ENCODE data around the gene UTF1.

Gene UTF1, protein sequence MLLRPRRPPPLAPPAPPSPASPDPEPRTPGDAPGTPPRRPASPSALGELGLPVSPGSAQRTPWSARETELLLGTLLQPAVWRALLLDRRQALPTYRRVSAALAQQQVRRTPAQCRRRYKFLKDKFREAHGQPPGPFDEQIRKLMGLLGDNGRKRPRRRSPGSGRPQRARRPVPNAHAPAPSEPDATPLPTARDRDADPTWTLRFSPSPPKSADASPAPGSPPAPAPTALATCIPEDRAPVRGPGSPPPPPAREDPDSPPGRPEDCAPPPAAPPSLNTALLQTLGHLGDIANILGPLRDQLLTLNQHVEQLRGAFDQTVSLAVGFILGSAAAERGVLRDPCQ

DNA sequence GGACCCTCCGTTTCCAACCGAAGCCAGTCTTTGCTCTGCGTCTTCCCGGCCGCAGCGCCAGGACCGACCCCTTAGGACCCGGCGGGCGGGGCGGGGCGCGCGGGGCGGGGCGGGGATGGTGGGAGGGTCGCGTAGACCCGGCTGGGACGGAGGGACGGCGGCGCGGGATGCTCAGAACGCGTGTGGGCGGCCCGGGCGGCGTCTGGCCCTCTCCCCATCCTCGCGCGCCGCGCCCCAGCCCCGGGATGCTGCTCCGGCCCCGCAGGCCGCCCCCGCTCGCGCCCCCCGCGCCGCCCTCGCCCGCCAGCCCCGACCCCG, at the start of gene UTF1:
UTF1 (plus strand) TSS at position 174 of the 318 bp plus-strand sequence; CDS start at position 246, 72 bp downstream.
- no peak within 1 kb of the TSS for H3K4me3 ChIP-seq (ENCODE audit: low read depth, low read length)
- in situ Hi-C loops (cut with HindIII; ENCODE audit: low sequenced_read_pairs): no loop called here
- DNase-seq (ENCODE audit: low read depth): no peak
- TF ChIP-seq, protein P1, sequence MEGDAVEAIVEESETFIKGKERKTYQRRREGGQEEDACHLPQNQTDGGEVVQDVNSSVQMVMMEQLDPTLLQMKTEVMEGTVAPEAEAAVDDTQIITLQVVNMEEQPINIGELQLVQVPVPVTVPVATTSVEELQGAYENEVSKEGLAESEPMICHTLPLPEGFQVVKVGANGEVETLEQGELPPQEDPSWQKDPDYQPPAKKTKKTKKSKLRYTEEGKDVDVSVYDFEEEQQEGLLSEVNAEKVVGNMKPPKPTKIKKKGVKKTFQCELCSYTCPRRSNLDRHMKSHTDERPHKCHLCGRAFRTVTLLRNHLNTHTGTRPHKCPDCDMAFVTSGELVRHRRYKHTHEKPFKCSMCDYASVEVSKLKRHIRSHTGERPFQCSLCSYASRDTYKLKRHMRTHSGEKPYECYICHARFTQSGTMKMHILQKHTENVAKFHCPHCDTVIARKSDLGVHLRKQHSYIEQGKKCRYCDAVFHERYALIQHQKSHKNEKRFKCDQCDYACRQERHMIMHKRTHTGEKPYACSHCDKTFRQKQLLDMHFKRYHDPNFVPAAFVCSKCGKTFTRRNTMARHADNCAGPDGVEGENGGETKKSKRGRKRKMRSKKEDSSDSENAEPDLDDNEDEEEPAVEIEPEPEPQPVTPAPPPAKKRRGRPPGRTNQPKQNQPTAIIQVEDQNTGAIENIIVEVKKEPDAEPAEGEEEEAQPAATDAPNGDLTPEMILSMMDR (IDR thresholded peaks at IDR 0.05; ENCODE audit: low read depth, low read length, missing control alignments): no peak

DNA sequence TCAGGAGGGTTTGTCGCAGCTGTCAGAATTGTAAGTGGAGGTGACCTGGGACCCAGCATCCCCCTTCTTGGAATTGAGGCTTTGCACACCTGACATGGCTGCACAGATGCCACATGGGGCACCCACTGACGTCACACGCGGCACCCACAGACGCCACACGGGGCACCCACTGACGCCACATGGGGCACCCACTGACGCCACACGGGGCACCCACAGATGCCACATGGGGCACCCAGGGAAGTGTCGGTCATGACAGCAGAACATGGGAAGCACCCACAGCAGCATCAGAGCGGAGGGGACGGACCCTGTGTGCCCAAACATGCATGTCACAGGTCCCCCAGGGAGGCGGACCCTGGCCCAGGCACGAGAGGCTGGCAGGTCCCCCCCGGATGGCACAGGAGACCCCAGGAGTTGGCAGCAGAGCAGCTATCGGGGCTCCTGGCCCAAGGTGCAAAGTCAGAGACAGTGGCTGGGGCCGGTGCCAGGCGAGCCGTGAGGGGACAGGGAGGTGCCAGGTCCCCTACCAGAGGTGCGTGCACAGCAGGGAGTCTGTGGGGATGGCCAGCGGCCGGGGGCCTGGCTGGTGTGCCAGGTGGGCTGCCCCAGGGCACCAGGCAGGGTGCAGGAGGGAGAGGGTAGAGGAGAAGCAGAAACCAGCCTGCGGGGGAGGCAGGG, 48.9 kb upstream of the UTF1 start:
- TF ChIP-seq, protein P1 (IDR thresholded peaks at IDR 0.05; ENCODE audit: low read depth, low read length, missing control alignments): no peak
- in situ Hi-C loops (cut with HindIII; ENCODE audit: low sequenced_read_pairs): no loop called here
- no peak overlapping the region for H3K4me3 ChIP-seq (ENCODE audit: low read depth, low read length)
- DNase-seq (ENCODE audit: low read depth): no peak

DNA sequence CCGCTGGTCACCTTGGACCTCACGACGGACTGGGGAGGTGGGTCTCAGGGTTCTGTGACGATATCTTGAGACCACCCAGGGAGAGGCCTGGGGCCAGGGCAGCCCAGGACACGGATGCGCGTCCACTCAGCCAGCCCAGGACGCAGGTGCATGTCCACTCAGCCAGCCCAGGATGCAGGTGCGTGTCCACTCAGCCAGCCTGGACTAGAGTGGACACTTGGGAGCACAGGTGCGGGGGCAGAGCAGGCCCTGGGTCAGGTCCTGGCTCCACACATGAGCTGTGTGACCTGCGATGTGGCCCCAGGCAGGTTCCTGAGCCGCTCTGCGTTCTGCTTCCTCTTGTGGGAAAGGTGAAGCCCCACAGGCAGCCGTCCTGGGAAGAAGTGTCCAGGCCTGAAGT, 47.8 kb upstream of the UTF1 start:
- no peak overlapping the region for H3K4me3 ChIP-seq (ENCODE audit: low read depth, low read length)
- DNase-seq (ENCODE audit: low read depth): no peak
- in situ Hi-C loops (cut with HindIII; ENCODE audit: low sequenced_read_pairs): no loop called here
- TF ChIP-seq, protein P1 (IDR thresholded peaks at IDR 0.05; ENCODE audit: low read depth, low read length, missing control alignments): no peak

DNA sequence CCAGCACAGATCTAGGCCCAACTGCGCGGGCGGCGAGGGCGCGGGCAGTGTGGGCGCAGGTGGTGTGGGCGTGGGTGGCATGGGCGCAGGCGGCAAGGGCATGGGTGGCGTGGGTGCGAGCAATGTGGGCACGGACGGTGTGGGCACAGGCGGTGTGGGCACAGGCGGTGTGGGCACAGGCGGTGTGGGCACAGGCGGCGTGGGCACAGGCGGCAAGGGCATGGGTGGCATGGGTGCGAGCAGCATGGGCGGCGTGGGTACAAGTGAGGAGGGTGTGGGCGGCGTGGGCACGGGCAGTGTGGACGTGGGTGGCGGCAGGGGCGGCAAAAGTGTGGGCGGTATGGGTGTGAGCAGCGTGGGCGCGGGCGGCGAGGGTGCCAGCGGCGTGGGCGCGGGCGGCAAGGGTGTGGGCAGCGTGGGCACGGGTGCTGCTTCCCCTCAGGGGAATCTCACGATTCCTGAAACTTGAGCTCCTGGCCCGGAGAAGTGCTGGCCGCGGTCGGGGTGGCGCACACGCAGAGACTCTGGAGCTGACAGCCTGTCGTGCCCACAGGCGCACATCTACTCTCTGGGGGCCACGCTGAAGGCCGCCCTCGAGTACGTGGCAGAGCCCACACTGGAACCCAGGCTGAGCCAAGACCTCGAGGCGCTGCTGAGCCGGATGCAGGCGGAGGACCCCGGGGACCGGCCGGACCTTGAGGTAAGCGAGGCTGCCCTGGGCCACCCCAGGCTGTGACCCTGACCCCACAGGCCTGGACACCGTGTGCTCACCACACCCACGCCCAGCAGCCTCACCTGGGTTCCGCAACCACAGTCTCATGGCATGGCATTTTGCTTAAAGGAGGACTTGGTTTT, 47.0 kb upstream of the UTF1 start:
- DNase-seq (ENCODE audit: low read depth): no peak
- no peak overlapping the region for H3K4me3 ChIP-seq (ENCODE audit: low read depth, low read length)
- TF ChIP-seq, protein P1 (IDR thresholded peaks at IDR 0.05; ENCODE audit: low read depth, low read length, missing control alignments): no peak
- in situ Hi-C loops (cut with HindIII; ENCODE audit: low sequenced_read_pairs): no loop called here

DNA sequence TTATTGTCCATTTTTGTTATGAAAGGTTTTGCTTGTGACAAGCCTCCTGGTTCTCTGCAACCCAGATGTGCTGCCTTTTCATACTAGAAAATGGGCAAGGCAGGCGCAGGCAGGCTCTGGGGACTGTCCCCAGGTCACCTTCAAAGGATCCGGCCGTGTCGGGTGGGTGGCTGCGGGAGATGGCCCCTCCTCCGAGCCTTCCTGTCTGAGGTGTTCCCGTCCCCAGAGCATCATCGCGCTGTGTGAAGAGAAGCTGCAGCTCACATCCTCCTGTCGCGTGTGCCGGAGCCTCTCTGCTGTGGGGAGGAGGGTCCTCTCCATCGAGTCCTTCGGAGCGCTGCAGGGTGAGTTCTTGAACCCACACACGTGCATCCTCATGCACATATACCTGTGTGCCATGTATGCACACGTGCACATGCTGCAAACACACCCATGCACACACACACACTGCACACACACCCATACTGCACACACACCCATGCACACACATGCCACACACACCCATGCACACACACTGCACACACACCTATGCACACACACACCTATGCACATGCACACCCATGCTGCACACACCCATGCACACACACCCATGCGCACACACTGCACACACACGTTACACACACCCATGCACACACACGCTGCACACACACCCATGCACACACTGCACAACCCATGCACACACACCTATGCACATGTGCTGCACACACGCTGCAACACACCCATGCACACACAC, 46.2 kb upstream of the UTF1 start:
- H3K4me3 ChIP-seq (ENCODE audit: low read depth, low read length): no peak overlapping the region
- TF ChIP-seq, protein P1 (IDR thresholded peaks at IDR 0.05; ENCODE audit: low read depth, low read length, missing control alignments): no peak
- in situ Hi-C loops (cut with HindIII; ENCODE audit: low sequenced_read_pairs): no loop called here
- DNase-seq (ENCODE audit: low read depth): no peak

Measured in astrocyte of the cerebellum (primary cell).